NCI-H1930 (cell line): Measurements from ENCODE around the gene NKPD1.

Experiments used
- DNase-seq, 2 experiments: peaks; one replicate each; lab custom pipeline; 2025; lab: John Stamatoyannopoulos, UW

NKPD1 gene

GRCh38 chr19:45140533-45140932 lies 20.2 kb downstream of the NKPD1 start:
- no peak for DNase-seq

- DNase-seq = no peak
These were observed 20.7 kb downstream of the NKPD1 start for GRCh38 chr19:45140144-45140503.

- DNase-seq = no peak
These were observed 21.3 kb downstream of the NKPD1 start for GRCh38 chr19:45139286-45140143.

GRCh38 chr19:45138303-45138751 lies 22.5 kb downstream of the NKPD1 start:
- DNase-seq = no peak

- DNase-seq = no peak
These were observed 23.5 kb downstream of the NKPD1 start for GRCh38 chr19:45137179-45137761.

GRCh38 chr19:45136507-45137178 lies 24.1 kb downstream of the NKPD1 start:
- DNase-seq = no peak

- no peak for DNase-seq
These were observed 25.5 kb downstream of the NKPD1 start for GRCh38 chr19:45135176-45135885.

GRCh38 chr19:45133661-45134060 lies 27.1 kb downstream of the NKPD1 start:
- DNase-seq = no peak

- DNase-seq = peak; percentile 85 to 90
These were observed 29.7 kb downstream of the NKPD1 start for GRCh38 chr19:45130888-45131615.

- DNase-seq = no peak
These were observed 30.5 kb downstream of the NKPD1 start for GRCh38 chr19:45130236-45130635.

- DNase-seq = no peak
These were observed 32.0 kb downstream of the NKPD1 start for GRCh38 chr19:45128806-45129205.

GRCh38 chr19:45128146-45128545 lies 32.6 kb downstream of the NKPD1 start:
- DNase-seq = no peak

- no peak for DNase-seq
These were observed 34.1 kb downstream of the NKPD1 start for GRCh38 chr19:45126654-45127053.

- peak; percentile 48 to 67 for DNase-seq
These were observed 34.7 kb downstream of the NKPD1 start for GRCh38 chr19:45125975-45126493.

- DNase-seq = no peak
These were observed 35.4 kb downstream of the NKPD1 start for GRCh38 chr19:45125360-45125759.

- DNase-seq = no peak
These were observed 36.8 kb downstream of the NKPD1 start for GRCh38 chr19:45124021-45124420.

- no peak for DNase-seq
These were observed 37.3 kb downstream of the NKPD1 start for GRCh38 chr19:45123440-45123850.

GRCh38 chr19:45122832-45123231 lies 38.0 kb downstream of the NKPD1 start:
- DNase-seq = no peak

- no peak for DNase-seq
These were observed 38.9 kb downstream of the NKPD1 start for GRCh38 chr19:45121827-45122345.

GRCh38 chr19:45119582-45119981 lies 41.2 kb downstream of the NKPD1 start:
- DNase-seq = no peak
